GM19023 (cell line): Measurements from ENCODE around the gene ELMOD3.
"Not testable (repeated sequence)": the region's sequence is repeated elsewhere in the genome, so short reads cannot be mapped to it uniquely, and the experiment has no call there.

Experiments
- ATAC-seq: cut with Tn5 transposase; IDR thresholded peaks from one replicate; pipeline ENCODE4 v1.9.1; 2021; ENCODE audit warnings: mild to moderate bottlenecking, moderate library complexity; ENCODE audit not compliant: unreplicated experiment

Gene ELMOD3

DNA sequence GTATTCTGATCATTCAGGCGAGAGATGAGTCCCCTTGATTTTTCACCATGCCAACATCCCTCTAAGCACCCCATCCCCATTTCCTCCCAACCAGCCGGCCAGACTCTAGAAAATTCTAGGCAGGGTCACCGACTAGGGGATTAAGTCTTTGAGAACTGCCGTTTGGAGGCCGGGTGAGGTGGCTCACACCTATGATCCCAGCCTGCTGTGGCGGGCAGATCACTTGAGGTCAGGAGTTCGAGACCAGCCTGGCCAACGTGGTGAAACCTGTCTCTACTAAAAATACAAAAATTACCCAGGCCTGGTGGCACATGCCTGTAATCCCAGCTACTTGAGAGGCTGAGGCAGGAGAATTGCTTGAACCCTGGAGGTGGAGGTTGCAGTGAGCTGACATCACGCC lies 85.0 kb downstream of the ELMOD3 start:
- not testable (repeated sequence) for ATAC-seq

DNA sequence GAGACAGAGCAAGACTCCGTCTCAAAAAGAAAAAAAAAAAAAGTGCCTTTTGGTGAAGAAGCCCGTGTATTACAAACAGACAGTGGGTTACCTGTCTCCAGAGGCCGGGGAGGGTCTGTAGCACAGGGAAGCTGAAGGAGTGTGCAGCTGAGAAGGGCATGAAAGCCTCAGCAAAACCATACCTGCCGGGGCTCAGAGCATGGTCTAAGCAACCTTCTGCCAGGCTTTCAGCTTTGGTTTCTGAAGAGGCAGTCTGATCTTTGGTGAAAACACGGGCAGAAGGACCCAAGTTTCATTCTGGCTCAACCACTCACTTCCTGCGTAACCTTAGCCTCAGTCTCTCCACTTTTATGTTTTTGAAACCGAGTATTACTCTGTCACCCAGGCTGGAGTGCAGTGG lies 85.4 kb downstream of the ELMOD3 start:
- no peak for ATAC-seq

DNA sequence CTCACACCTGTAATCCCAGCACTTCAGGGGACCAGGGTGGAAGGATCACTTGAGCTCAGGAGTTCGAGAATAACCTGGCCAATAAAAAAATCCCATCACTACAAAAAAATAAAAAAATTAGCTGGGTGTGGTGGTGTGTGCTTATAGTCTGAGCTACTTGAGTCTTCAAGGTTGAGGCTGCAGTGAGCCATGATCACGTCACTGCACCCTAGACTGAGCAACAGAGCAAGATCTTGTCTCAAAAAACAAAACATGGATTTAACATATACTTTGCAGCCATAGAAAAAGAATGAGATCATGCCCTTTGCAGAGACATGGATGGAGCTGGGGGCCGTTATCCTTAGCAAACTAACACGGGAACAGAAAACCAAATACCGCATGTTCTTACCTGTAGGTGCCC lies 86.2 kb downstream of the ELMOD3 start:
- ATAC-seq, result no peak
